PC-9 (cell line): ENCODE results near the gene CD164. TPM values are rescaled to one million over a fixed set of nuclear protein-coding genes. Genes with fewer than 3 reads are reported as not detected.

Experiments used
- BruUV-seq: library from RNA; stranded (reverse); fragments of 400-500 nt; replicated peaks from 2 replicates; lab custom pipeline; 2021; lab: Mats Ljungman, UMichigan
- CTCF ChIA-PET: fragments of 300-600 bp; sonication (Branson Sonifier 250); formaldehyde crosslinking; loops from one replicate; lab custom pipeline; 2022; ENCODE audit warnings: antibody characterized with exemption; lab: Charles Lee
- POLR2A ChIA-PET: fragments of 300-600 bp; sonication (Branson Sonifier 250); formaldehyde crosslinking; loops from one replicate; lab custom pipeline; 2022; ENCODE audit warnings: antibody characterized with exemption; ENCODE audit not compliant: unreplicated experiment; lab: Charles Lee
- DNase-seq, 2 experiments: peaks; one replicate each; pipeline versions ENCODE4 v3.0.0 to v3.0.0-alpha.2; 2015 to 2022; ENCODE audit warnings: mixed read lengths in 1 of 2
- H2AFZ ChIP-seq: fragments of 200-600 bp; sonication (generic); 2 replicates; pipeline ENCODE4 v1.8.1; 2017; ENCODE audit warnings: antibody characterized with exemption
- H3F3A ChIP-seq: fragments of 200-600 bp; sonication (generic); 2 replicates; pipeline ENCODE4 v1.8.1; 2017; ENCODE audit warnings: antibody characterized with exemption, mild to moderate bottlenecking, low read depth; ENCODE audit not compliant: insufficient read depth
- H3K27ac ChIP-seq: fragments of 200-600 bp; sonication (generic); 2 replicates; pipeline ENCODE4 v1.6.1; 2016; ENCODE audit warnings: mixed run types
- H3K27me3 ChIP-seq: fragments of 200-600 bp; sonication (generic); 2 replicates; pipeline ENCODE4 v1.6.1; 2016; ENCODE audit warnings: low read depth, mixed run types; ENCODE audit not compliant: insufficient read depth
- H3K36me3 ChIP-seq: fragments of 200-600 bp; sonication (generic); 2 replicates; pipeline ENCODE4 v1.6.1; 2016; ENCODE audit warnings: low read depth, mixed run types
- H3K4me1 ChIP-seq: fragments of 200-600 bp; sonication (generic); replicated peaks from 2 replicates; pipeline ENCODE4 v1.6.1; 2016; ENCODE audit warnings: mixed run types; ENCODE audit not compliant: insufficient read depth
- H3K4me2 ChIP-seq: fragments of 200-600 bp; sonication (generic); 2 replicates; pipeline ENCODE4 v1.6.1; 2017; ENCODE audit warnings: mixed run types
- H3K4me3 ChIP-seq: fragments of 200-600 bp; sonication (generic); 2 replicates; pipeline ENCODE4 v1.6.1; 2016; ENCODE audit warnings: mixed run types
- H3K79me2 ChIP-seq: fragments of 200-600 bp; sonication (generic); 2 replicates; pipeline ENCODE4 v1.6.1; 2017; ENCODE audit warnings: low read depth, mixed run types
- H3K9me2 ChIP-seq: fragments of 200-600 bp; sonication (generic); 2 replicates; pipeline ENCODE4 v1.8.1; 2017; ENCODE audit warnings: mild to moderate bottlenecking; ENCODE audit not compliant: insufficient read depth
- H3K9me3 ChIP-seq: fragments of 200-600 bp; sonication (generic); 2 replicates; pipeline ENCODE4 v1.8.1; 2016; ENCODE audit warnings: low read depth; ENCODE audit not compliant: insufficient read depth
- H4K20me1 ChIP-seq: fragments of 200-600 bp; sonication (generic); 2 replicates; pipeline ENCODE4 v1.8.1; 2017; ENCODE audit not compliant: insufficient read depth
- EZH2 ChIP-seq: fragments of 200-600 bp; sonication (generic); IDR thresholded peaks from 2 replicates; pipeline ENCODE4 v1.8.0; 2017; ENCODE audit warnings: antibody characterized with exemption, low read depth
- intact Hi-C: fragments of 100-400 bp; cut with micrococcal nuclease; formaldehyde crosslinking; loops from one replicate; pipeline ENCODE4 v1.10.0; 2022; ENCODE audit not compliant: unreplicated experiment
- total RNA-seq: library from RNA; stranded (reverse); gene quantifications from 2 replicates; pipeline ENCODE4 v1.2.3, GENCODE V29; 2021
- TF ChIP-seq, protein P1 (sequence below): fragments of 200-600 bp; sonication (generic); conservative IDR thresholded peaks from 2 replicates; pipeline ENCODE4 v1.6.1; 2017; ENCODE audit warnings: mixed run types, antibody characterized with exemption, mild to moderate bottlenecking, moderate library complexity

The CD164 gene
- total RNA-seq, 1 experiment from 2014 or later, result 170 TPM

DNA sequence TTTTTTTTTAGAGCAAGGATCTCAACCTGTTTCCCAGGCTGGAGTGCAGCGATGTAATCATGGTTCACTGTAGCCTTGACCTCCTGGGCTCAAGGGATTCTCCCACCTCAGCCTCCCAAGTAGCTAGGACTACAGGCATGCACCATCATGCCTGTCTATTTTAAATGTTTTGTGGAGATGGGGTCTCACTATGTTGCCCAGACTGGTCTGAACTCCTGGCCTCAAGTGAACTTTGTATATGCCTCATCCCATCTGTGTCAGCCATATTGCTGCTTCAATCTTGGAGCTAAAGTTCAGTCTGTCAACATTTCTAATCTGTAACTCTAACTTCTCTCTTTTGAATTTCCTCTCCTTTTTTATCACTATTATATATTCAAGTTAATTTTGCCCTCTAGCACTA is 54.3 kb downstream of the CD164 start:
- no peak for TF ChIP-seq EZH2
- TF ChIP-seq, protein P1, sequence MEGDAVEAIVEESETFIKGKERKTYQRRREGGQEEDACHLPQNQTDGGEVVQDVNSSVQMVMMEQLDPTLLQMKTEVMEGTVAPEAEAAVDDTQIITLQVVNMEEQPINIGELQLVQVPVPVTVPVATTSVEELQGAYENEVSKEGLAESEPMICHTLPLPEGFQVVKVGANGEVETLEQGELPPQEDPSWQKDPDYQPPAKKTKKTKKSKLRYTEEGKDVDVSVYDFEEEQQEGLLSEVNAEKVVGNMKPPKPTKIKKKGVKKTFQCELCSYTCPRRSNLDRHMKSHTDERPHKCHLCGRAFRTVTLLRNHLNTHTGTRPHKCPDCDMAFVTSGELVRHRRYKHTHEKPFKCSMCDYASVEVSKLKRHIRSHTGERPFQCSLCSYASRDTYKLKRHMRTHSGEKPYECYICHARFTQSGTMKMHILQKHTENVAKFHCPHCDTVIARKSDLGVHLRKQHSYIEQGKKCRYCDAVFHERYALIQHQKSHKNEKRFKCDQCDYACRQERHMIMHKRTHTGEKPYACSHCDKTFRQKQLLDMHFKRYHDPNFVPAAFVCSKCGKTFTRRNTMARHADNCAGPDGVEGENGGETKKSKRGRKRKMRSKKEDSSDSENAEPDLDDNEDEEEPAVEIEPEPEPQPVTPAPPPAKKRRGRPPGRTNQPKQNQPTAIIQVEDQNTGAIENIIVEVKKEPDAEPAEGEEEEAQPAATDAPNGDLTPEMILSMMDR, result no peak
- no peak overlapping the region for H2AFZ ChIP-seq
- H4K20me1 ChIP-seq, result no peaks in the 10 kb centered on the region
- BruUV-seq, result no TSS peak
- H3F3A ChIP-seq, result no peaks in the 10 kb centered on the region
- H3K9me2 ChIP-seq, result no peaks in the 10 kb centered on the region
- intact Hi-C loops, result no loop called here
- H3K36me3 ChIP-seq, result no peaks in the 10 kb centered on the region
- DNase-seq, result no peak
- no peaks in the 10 kb centered on the region for H3K27me3 ChIP-seq
- CTCF ChIA-PET, result no interaction called here
- H3K79me2 ChIP-seq, result no peaks in the 10 kb centered on the region
- no peak overlapping the region for H3K27ac ChIP-seq
- no peak overlapping the region for H3K4me3 ChIP-seq
- POLR2A ChIA-PET, result no interaction called here
- H3K9me3 ChIP-seq, result no peaks in the 10 kb centered on the region
- H3K4me2 ChIP-seq, result no peak overlapping the region
- H3K4me1 ChIP-seq, result no peaks in the 10 kb centered on the region

GRCh38 chr6:109327491-109327890 is 54.8 kb downstream of the CD164 start:
- POLR2A ChIA-PET, result no interaction called here
- intact Hi-C loops, result no loop called here
- CTCF ChIA-PET, result no interaction called here
- Histone ChIP-seq H3K9me2 (no peaks in the 10 kb centered on the region), H4K20me1 (no peaks in the 10 kb centered on the region), H3K4me2 (no peak overlapping the region), H3K79me2 (no peaks in the 10 kb centered on the region), H3K9me3 (no peaks in the 10 kb centered on the region), H3K4me3 (no peak overlapping the region), H3K4me1 (no peaks in the 10 kb centered on the region), H3K36me3 (no peaks in the 10 kb centered on the region), H3K27ac (no peak overlapping the region), H2AFZ (no peak overlapping the region), H3K27me3 (no peaks in the 10 kb centered on the region), H3F3A (no peaks in the 10 kb centered on the region)
- no TSS peak for BruUV-seq
- DNase-seq, result no peak
- no peak for TF ChIP-seq EZH2
- TF ChIP-seq, protein P1, result no peak

DNA sequence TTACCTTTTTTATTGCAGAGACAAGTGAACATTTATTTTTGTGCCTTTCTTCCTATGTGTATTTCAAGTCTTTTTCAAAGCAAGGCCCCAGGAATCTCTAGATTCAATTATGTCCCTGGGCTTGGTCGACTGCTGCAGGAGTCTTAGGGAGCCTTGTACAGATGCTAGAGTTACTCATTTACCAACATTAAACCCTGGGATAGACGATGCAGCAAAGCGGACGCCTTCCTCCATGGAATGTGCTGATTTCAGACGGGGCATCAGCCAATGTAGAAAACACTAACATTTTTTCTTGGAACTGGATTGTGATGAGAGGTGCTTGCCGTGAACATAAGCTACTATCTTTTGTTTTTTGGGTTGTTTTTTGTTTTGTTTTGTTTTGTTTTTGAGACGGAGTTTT is 55.9 kb downstream of the CD164 start:
- no peaks in the 10 kb centered on the region for H3K36me3 ChIP-seq
- H2AFZ ChIP-seq, result no peak overlapping the region
- H3K4me3 ChIP-seq, result no peak overlapping the region
- H3K4me1 ChIP-seq, result no peaks in the 10 kb centered on the region
- POLR2A ChIA-PET, result no interaction called here
- H3K9me3 ChIP-seq, result no peaks in the 10 kb centered on the region
- H3F3A ChIP-seq, result no peaks in the 10 kb centered on the region
- intact Hi-C loops, result no loop called here
- H3K79me2 ChIP-seq, result no peaks in the 10 kb centered on the region
- CTCF ChIA-PET, result no interaction called here
- BruUV-seq, result no TSS peak
- 0 out of 2 replicates have a peak, but pooled peaks cover 3% of the 10 kb centered on the region for H3K9me2 ChIP-seq
- H3K27me3 ChIP-seq, result no peaks in the 10 kb centered on the region
- no peak overlapping the region for H3K4me2 ChIP-seq
- H4K20me1 ChIP-seq, result no peaks in the 10 kb centered on the region
- DNase-seq, result no peak
- no peak overlapping the region for H3K27ac ChIP-seq
- TF ChIP-seq, protein P1, result no peak
- no peak for TF ChIP-seq EZH2
